Globus pallidus (tissue), 1 donor: ENCODE measurements around the gene MYO5A.

Experiments used
- DNase-seq: peaks from one replicate; pipeline ENCODE4 v3.0.0-alpha.2; 2015; ENCODE audit warnings: low spot score

The MYO5A gene

DNA sequence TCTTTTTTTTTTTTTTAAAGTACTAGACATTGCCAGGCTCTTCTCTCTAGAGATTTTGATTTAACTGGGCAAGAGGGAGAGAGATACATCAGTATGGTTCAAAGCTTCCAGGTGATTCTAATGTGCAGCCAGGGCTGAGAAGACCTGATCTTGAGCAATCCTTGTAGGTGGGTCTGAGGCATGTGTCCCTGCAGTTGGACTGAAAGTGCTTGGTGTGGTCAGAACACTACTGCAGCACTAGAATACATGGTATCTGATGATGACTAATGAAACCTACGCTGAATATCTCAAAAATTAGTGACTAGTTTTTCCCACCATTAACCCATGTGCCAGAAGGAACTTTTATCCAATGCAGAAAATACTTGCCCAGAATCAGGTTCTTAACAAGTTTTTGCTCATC is 198.7 kb downstream of the MYO5A start:
- DNase-seq = no peak

DNA sequence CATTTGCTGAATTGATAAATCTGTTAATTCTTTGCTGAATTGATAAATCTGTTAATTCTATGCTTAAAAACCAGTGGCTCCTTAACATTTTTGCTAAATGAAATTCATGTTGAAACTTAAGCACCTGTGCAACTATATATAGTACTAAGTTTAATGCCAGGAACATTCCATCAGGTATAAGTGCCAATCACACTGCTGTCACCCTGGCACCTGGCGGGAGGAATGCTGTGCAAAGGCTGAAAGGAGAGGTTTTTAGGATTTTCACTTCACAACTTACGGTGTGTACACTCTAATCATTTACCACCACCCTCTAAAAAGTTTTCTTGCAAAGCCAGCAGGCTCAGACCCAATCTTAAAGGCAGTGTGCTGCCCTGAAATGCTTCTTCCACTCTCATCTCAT is 199.5 kb downstream of the MYO5A start:
- no peak for DNase-seq

DNA sequence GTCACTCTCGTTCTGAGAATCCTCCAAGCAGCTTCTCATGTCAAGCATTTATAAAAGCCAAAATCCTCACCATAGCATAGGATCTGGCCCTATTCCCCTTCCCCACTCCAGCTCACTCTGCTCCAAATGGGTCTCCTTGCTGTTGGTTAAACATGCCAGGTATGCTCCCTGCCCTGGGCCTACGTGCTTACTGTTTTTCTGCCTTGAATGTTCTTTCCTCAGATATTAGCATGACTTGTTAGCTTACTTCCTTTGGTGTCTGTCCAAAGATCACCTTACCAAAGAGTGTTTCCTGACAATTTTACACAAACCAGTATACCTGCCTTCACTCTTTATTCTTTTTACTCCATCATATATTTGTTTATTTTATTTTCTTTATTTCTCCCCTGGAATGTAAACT is 200.0 kb downstream of the MYO5A start:
- DNase-seq = no peak

DNA sequence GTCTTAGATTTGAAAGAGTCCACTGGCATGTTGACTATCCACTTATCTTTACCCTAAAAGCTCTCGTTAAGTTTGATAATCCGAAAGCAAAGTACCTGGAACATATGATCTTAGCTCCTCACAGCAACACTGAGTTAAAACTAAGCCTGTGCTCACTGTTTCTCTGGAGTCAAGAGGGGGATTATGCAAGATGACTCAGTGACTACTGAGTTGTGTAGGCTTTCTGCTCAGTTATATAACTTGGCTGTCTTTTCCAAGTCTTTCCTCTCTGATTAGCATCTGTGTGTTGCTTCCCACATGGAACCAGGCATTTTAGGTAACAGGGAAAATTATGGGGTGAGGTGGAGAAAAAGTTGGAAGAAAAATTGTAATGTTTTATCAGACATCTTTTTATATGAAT is 201.9 kb downstream of the MYO5A start:
- no peak for DNase-seq

DNA sequence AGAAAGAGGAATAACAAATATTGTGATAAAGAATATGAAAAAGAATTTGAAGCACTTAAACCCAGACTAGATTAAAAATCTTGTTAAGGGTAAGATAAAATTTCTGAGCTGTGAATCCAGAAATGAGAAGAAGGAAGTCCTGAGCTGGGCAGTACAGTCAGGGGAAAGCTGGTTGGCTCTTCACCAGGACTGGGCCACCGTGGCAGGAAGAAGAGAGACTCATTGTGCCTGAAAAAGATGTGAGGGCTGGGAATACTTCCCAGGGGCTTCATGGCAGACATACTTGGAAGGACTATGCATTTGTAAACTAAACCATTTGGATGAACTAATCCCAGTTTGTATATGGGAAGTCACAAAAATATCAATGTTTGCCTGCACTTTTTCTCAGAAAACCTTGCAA is 204.6 kb downstream of the MYO5A start:
- DNase-seq = peak; percentile 35

DNA sequence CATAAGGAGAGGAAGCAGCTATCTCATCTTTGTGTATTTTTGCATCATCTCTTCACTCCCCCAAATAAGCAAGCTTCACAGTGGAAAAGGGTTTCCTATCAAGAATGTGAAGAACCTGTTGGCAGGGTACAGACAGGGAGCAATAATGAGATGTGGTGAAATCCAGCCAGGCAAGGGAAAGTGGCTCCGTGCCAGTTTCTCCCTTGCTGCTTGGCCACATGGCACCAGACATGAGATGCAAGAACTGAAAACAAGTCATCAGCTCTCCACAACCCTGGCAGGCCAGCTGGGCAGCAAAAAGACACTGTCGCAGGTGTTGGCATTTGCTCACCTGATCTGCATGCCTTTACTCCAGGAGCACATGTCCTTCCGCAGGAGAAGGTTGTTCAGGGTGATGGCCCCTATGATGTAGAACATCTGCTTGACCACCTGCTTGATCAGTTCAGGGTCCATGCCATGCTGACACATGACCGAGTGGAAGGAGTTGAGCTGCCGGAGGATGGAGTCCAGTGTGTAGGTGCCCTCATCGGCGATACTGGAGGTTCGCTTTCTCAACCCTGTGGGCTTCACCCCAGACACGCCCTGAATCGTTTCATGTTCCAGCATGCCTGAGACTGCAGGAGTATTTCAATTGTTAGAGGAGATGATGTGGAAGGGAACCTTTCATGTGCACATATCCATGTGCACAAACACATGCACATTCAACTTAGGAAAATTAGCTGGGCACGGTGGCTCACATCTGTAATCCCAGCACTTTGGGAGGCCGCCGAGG is 209.8 kb downstream of the MYO5A start:
- no peak for DNase-seq

DNA sequence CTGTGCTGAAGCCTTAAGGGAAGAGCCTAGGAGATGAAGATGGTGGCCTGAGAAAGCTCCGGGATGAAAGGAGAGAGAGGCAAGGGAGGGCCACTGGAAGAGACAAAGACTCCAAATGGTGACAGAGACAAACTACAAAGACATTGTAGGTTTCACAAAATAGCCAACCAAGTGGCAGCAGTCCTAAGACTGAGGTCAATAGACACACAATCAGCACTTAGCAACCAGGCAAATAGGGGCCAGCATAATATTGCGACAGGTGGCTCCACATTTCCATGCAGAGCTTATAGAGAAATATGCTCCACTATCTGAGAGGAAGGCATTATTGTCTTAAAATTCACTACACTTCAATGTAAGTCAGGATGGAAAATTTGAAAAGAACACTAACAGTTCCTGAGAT is 211.0 kb downstream of the MYO5A start:
- DNase-seq = no peak

DNA sequence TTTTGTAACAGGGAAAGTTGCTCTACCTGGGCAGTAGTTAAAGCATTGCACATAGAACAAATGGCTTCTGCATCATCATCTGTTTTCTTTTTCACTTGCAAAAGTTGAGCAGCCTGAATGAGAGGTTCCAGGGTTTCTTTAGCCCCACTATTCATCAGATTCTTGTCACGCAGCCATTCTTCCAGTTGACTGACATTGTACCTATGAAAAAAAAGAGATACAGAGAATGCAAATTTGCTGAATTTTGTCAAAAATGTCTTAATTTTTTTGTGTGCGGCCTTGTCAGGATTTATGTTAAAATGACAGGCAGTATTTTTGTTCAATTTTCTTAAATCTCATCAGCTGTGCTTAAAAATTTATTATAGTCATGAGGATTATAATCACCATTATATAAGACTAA is 211.7 kb downstream of the MYO5A start:
- no peak for DNase-seq

DNA sequence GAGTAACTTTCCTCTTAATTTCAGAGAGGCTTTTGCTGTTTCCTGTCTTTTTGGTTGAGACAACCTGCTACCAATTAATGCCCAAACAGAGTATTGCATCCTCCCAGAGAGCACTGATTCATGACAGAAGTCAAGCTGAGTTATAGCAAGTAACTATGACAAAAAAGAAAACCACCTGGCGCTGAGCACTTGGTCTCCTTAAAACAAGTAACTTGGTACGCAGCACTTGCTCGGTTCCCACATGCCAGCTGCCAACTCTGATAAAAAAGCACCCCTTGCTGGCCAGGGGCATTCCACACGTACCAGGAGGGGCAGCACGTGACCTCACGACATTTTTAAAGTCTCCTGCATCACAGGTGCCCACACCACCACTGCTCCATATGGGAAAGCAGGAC is 219.5 kb downstream of the MYO5A start:
- no peak for DNase-seq

DNA sequence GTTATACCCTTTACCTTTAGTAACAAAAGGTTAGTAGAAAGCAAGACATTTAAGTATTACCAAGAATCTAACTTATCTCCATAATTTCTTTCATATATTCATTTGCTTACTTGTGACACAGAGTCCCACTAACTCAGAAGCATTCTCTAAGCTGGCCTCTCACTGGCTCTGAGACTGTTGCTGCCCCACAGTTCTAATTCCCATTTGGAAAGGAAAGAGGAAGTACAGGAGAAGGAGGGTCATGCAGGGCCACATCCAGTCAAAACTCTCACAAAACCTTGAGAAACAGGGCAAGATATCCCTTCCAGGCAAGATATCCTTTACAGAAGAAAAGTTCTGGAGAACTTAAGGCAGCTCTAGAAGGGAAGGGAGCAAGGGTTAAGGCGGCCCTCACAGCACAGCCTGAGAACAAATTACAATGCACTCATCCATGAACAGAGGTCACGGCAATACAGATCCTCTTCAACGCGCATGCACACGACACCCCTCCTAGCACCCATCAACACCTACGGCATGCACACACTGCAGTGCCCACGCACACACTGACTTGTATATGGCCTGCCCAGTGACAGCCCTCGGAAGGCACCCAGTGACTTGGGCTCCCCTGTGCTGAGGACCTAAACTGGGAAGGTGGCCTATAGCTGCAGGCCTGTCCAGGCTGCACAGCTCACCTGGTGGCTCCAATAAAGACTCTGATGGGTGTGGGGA is 220.1 kb downstream of the MYO5A start:
- no peak for DNase-seq

DNA sequence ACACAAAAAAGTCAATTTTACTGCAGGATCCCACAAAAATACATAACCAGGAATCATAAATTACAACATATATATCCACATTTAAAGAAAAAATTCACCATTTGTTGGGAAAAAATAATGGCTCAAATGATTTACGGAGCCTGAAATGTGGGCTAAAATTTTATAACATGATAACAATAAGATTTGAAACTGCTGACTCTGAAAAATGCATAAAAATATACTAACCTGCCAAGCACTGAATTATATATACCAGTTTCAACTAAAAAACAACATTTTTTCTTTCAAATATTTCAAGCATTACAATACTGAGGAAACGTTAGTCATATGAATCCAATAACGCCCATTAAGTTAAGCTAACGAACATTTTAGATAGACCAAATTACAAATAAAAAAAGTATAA is 220.8 kb downstream of the MYO5A start:
- DNase-seq = no peak

DNA sequence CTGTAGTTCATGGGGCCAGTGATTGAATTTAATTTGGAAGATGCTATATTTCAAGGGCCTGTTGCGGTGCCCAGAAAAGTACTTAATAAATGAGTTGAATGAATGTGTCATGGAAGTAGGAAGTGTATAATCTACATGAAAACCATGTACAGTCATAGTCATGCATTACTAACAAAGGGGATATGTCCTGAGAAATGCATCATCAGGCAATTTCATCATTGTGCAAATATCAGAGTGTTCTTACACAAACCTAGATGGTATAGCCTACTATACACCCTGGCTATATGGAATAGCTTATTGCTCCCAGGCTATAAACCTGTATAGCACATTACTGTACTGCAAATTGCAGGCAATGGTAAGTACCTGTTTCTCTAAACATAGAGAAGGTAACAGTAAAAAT is 222.4 kb downstream of the MYO5A start:
- DNase-seq = no peak

DNA sequence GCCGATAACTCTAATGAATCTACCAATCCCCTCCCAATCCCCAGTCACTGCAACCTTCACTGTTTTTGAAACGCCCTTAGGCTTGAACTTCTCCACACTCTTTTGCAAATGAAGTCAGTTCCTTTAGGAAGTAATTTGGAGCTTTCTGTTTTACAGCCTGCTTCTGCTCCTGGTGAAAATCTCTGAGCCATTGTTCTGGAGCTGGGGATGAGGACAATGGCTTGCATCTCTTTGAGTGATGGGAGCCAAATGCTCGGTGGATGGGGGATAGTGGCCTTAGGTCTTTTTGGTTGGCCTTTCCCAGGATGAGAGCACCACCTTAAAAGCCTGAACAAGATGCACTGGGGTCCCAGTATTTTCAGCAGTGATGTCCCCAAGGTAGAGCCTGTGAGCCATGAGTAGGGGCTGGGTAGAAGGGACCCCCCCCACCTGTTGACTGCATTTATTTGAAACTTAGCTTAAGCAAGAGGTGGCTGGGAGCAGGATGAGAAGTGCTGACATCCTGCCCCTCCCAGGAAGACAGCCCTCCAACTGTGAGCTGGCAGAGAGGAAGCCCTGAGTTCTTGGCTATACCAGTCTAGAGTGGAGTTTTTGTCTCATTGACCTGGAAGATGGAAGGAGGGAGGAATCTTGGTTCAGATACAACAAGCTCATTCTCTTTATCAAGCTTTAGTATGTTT is 225.4 kb downstream of the MYO5A start:
- no peak for DNase-seq

DNA sequence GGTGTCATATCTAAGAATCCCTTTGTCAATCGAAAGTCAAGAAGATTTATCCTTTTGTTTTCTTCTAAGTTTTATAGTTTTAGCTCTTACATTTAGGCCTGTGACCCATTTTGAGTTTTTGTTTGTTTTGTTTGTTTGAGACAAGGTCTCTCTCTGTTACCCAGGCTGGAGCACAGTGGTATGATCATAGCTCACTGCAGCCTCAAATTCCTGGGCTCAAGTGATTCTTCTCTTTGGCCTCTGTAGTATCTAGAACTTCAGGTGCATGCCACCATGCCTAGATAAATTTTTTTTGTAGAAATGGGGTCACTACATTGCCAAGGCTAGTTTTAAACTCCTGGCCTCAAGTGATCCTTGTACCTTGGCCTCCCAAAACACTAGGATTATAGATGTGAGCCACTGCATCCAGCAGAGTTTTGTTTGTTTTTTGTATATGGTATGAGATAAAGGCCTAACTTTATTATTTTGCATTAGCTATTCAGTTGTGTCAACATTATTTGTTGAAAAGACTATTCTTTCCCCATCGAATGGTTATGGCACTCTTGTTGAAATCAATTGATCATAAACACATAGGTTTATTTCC is 227.3 kb downstream of the MYO5A start:
- no peak for DNase-seq

DNA sequence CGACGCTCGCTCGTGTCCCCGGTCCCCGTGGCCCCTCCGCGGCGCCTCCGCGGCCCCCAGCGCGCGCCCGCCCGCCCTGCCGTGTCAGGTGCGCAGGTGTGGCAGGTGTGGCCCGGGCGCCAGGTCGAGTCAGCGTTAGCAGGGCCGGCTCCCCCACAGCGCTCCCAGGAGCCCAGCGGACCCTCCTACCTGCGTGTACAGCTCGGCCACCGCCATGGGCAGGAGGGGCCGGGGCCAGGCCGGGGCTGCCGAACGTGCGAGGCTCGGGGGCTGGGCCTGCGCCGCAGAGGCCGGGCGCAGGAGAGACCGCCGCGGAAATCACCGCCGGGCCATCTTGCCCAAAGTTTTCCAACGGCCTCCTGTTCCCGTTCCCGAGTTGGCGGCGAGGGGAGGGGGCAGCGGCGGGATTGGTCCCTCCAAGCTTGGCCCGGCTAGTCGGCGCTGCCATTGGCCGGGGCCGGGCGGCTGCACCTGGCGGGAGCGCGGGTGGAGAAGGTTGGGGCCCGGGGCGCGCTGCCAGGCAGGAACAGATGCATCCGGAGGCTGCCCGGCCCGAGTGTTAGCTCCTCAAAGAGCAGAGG is 233.2 kb downstream of the MYO5A start, which contains the start of gene MYO5C:
Gene MYO5C (minus strand): TSS at position 384 of the 581 bp plus-strand sequence. CDS start 168 bp downstream, at position 216.
- no peak for DNase-seq

DNA sequence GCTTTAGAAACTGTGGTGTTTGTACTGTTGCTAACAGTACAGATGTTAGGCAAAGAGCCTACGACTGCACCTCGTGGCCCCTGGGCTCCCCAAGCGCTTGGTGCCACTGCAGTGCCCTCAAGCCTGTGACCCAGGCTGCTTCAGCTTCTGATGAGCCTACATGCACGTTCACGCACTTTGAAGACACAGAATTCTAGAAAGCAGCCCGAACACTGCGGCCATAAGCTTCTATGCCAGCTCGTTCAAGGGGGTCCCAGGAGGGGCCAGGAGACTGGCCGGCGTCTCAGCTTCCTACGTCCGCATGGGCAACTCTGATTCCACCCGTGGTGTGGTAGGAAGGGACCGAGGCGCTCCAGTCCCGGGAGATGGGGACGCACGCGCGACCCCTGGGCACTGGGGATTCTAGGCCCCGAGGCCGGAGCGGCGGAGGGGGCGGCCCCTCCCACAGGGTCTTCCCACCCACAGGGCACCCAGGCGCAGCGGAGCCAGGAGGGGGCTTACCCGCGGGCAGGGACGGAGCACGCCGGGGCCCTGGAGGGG is 233.7 kb downstream of the MYO5A start:
- DNase-seq = no peak

DNA sequence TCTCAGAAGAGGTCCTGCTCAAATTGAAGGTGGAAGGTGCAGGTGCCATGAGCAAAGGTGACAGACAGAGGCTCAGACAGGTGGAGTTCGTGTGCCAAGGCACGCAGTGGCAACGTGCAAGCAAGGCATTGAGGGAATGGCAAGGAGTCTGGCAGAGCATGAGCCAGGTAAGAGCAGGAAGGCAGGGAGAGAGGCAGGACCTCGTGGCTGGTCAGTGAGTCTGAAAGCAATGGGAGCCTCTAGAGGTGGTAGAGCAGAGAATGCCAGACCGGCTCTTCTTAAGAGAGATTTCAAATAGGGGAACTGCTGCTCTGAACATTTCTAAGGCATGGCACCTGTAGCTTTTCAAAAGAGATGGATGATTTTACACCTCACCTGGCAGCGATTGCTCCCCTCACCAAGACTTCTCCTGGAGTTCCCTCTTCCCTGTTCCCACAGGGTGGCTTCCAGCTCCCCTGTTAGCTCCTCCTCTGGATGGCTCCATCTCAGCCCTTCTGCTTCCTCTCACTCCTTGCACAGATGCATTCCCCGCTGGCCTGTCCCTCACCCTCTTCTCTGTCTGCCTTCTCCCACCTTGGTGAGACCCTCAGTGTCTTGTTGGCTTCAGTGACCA is 235.8 kb downstream of the MYO5A start:
- no peak for DNase-seq

DNA sequence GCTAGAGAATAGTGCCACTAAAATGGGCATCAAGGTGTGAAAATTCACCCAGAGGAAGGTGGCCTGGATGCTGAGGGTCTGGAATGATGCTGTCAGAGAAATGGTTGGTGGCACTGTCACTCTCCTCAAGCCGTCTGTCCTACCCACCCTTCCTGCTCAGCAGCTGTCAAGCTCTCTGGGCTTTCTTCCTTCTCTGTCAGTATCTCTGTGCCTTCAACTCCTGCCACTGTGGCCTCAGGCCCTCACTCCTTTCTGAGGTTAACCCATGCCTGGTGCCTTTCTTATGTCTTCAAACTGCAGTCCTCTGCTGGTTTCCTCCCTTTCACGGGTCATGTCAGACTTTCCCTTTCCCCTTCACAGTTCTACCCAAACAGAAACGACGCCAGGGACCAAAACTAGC is 237.5 kb downstream of the MYO5A start:
- no peak for DNase-seq

DNA sequence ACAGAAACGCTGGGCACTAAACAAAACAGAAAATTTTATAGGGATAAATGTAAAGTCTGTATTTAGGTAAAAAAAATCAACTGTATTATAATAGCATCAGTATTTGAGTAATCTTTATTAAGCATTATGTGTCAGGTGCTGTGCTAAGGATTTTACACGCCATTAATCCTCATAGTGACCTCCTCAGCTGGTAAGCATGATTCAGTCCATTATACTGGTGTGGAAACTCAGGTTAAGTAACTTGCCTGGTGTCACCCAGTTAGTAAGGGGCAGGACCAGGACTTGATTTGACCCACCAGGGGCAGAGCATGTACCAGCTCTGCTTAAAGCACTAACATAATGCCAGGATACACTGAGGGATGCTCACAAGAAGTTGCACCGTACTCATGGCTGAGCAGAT is 237.9 kb downstream of the MYO5A start:
- no peak for DNase-seq

DNA sequence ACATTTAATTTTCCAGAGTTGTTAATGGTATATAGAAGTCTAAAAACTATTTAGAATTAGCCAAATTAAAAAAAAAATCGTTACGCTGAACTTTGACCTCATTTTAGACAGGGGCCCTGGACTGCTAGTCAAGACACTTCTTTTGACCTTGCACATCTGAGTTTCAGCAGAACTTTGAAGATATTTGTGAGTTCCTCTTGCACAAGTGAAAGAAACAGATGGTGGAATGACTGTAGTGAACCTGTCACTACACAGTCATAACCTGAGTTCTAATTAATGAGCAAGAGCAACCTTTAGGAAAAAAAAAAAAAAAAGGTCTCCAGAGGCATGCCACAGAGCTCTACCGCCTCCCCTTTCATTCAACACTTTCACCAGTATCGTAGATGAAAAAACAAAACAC is 238.4 kb downstream of the MYO5A start:
- DNase-seq = no peak

DNA sequence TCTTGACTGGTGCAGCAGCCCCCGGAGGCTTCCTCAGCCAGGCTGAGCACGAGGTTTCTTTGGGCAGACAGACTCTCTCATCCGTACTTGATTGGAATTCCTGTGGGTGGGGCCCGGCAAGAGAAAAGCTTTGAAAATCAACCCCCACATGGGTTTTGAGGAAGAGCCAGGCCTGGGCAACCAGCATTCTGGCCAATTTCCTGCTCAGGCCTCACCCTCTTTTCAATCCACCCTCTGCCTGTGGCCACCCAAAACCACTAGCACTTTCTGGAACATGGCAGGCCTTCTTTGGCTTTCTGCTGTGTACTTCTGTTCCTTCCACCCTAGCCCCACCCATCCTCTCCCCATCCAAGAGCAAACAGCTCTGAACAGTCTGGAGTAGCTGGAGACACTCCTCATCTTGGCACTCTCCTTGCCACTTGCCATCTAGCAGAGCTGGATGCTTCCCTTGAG is 239.0 kb downstream of the MYO5A start:
- peak; percentile 43 for DNase-seq

DNA sequence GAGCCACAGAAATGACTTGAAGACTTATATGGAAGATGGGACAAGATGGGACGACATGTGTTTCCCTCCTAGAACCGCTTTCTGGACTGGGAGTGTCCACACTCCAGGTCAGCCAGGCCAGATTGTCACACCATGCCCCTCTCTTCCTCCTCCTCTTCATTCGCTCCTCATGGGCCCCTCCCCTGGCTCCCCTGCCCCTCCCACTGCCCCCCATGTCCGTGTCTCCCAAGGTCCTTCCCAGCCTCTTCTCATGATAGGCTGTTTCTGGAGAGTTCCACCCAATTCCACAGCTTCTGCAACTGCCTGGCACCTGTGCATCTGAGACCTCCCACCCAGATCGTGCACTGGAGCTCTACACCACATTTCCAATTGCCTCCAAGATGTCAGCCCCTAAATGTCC is 239.7 kb downstream of the MYO5A start:
- DNase-seq = no peak
